Activated CD4-positive, CD25-positive, alpha-beta regulatory T cell treated with anti-CD3 and anti-CD28 coated beads, Interleukin-2, amount 50 U/mL, for 16 hours (primary cell): ENCODE data around the gene CIC.

Experiments used
- DNase-seq: peaks from one replicate; pipeline ENCODE4 v3.0.0-alpha.2; 2020; ENCODE audit warnings: low read depth, low spot score

CIC gene

GRCh38 chr19:42277821-42278451 is 8.9 kb downstream of the CIC start:
- no peak for DNase-seq

- no peak for DNase-seq
Measured at GRCh38 chr19:42278452-42279154, 9.6 kb downstream of the CIC start.

GRCh38 chr19:42279155-42279901 is 10.3 kb downstream of the CIC start:
- no peak for DNase-seq

- peak; percentile 74 for DNase-seq
Measured at GRCh38 chr19:42279902-42280814, 11.1 kb downstream of the CIC start.

GRCh38 chr19:42280815-42281145 is 11.7 kb downstream of the CIC start:
- no peak for DNase-seq

GRCh38 chr19:42281146-42281826 is 12.2 kb downstream of the CIC start:
- no peak for DNase-seq

GRCh38 chr19:42281827-42282762 is 13.0 kb downstream of the CIC start:
- no peak for DNase-seq

GRCh38 chr19:42282819-42283187 is 13.8 kb downstream of the CIC start:
- no peak for DNase-seq

- DNase-seq: peak; percentile 93
Measured at GRCh38 chr19:42283188-42284065, 14.4 kb downstream of the CIC start.

- peak; percentile 64 for DNase-seq
Measured at GRCh38 chr19:42284066-42284501, 15.0 kb downstream of the CIC start.

GRCh38 chr19:42284591-42285341 is 15.7 kb downstream of the CIC start:
- DNase-seq: no peak

GRCh38 chr19:42285541-42285941 is 16.5 kb downstream of the CIC start:
- no peak for DNase-seq

- DNase-seq: no peak
Measured at GRCh38 chr19:42285988-42286348, 16.9 kb downstream of the CIC start.

- DNase-seq: no peak
Measured at GRCh38 chr19:42286349-42287016, 17.4 kb downstream of the CIC start.

- DNase-seq: no peak
Measured at GRCh38 chr19:42287017-42287826, 18.2 kb downstream of the CIC start.

- DNase-seq: no peak
Measured at GRCh38 chr19:42287827-42288107, 18.7 kb downstream of the CIC start.

- DNase-seq: no peak
Measured at GRCh38 chr19:42288387-42288786, 19.3 kb downstream of the CIC start.
